ACC112 (cell line): ENCODE data around the gene PTPRO.

ENCODE experiments used
- H2AFZ ChIP-seq: fragments of 200-600 bp; sonication (generic); one replicate; pipeline ENCODE4 v1.6.0; 2017; ENCODE audit warnings: antibody characterized with exemption, low read length; ENCODE audit not compliant: unreplicated experiment
- H3K27ac ChIP-seq: fragments of 200-600 bp; sonication (generic); 2 replicates; pipeline ENCODE4 v1.5.1; 2014; ENCODE audit warnings: low read depth, mild to moderate bottlenecking, antibody characterized with exemption, low read length, moderate library complexity
- H3K27me3 ChIP-seq: fragments of 200-600 bp; sonication (generic); 2 replicates; pipeline ENCODE4 v1.6.1; 2014; ENCODE audit warnings: mild to moderate bottlenecking, antibody characterized with exemption, low read length, moderate library complexity, mixed read lengths; ENCODE audit not compliant: insufficient read depth
- H3K36me3 ChIP-seq: fragments of 200-600 bp; sonication (generic); 2 replicates; pipeline ENCODE4 v1.6.1; 2016; ENCODE audit warnings: mild to moderate bottlenecking, antibody characterized with exemption, low read length, moderate library complexity, mixed read lengths; ENCODE audit not compliant: insufficient read depth
- H3K4me1 ChIP-seq: fragments of 200-600 bp; sonication (generic); one replicate; pipeline ENCODE4 v1.6.1; 2016; ENCODE audit warnings: low read length, mixed read lengths; ENCODE audit not compliant: insufficient read depth, unreplicated experiment, control insufficient read depth
- H3K4me3 ChIP-seq: fragments of 200-600 bp; sonication (generic); 2 replicates; pipeline ENCODE4 v1.5.1; 2014; ENCODE audit warnings: mild to moderate bottlenecking, low read depth, low read length
- H3K79me2 ChIP-seq: fragments of 200-600 bp; sonication (generic); one replicate; pipeline ENCODE4 v1.6.0; 2016; ENCODE audit warnings: low read length; ENCODE audit not compliant: control insufficient read depth, unreplicated experiment, insufficient read depth

The PTPRO gene

GRCh38 chr12:15404485-15404884 lies 82.2 kb downstream of the PTPRO start:
- peaks cover 9% of the 10 kb centered on the region for H3K4me1 ChIP-seq
- no peaks in the 10 kb centered on the region for H3K27me3 ChIP-seq
- no peak overlapping the region for H2AFZ ChIP-seq
- H3K27ac ChIP-seq: peak overlapping the region; percentile 73
- H3K36me3 ChIP-seq: no peaks in the 10 kb centered on the region
- H3K79me2 ChIP-seq: no peaks in the 10 kb centered on the region
- H3K4me3 ChIP-seq: no peak overlapping the region

GRCh38 chr12:15405606-15406005 lies 83.3 kb downstream of the PTPRO start:
- no peaks in the 10 kb centered on the region for H3K36me3 ChIP-seq
- no peak overlapping the region for H3K27ac ChIP-seq
- H3K79me2 ChIP-seq: no peaks in the 10 kb centered on the region
- H2AFZ ChIP-seq: no peak overlapping the region
- peaks cover 9% of the 10 kb centered on the region for H3K4me1 ChIP-seq
- no peak overlapping the region for H3K4me3 ChIP-seq
- no peaks in the 10 kb centered on the region for H3K27me3 ChIP-seq

GRCh38 chr12:15407025-15407424 lies 84.7 kb downstream of the PTPRO start:
- Histone ChIP-seq H3K27ac (no peak overlapping the region), H3K4me1 (peaks cover 9% of the 10 kb centered on the region), H3K27me3 (no peaks in the 10 kb centered on the region), H2AFZ (no peak overlapping the region), H3K79me2 (no peaks in the 10 kb centered on the region), H3K36me3 (no peaks in the 10 kb centered on the region), H3K4me3 (no peak overlapping the region)

GRCh38 chr12:15411842-15412241 lies 89.5 kb downstream of the PTPRO start:
- H3K79me2 ChIP-seq: no peaks in the 10 kb centered on the region
- no peak overlapping the region for H2AFZ ChIP-seq
- no peaks in the 10 kb centered on the region for H3K27me3 ChIP-seq
- no peak overlapping the region for H3K27ac ChIP-seq
- no peaks in the 10 kb centered on the region for H3K4me1 ChIP-seq
- H3K4me3 ChIP-seq: no peak overlapping the region
- no peaks in the 10 kb centered on the region for H3K36me3 ChIP-seq

- Histone ChIP-seq H3K27ac (no peak overlapping the region), H3K4me1 (no peaks in the 10 kb centered on the region), H3K36me3 (no peaks in the 10 kb centered on the region), H3K79me2 (no peaks in the 10 kb centered on the region), H2AFZ (no peak overlapping the region), H3K4me3 (no peak overlapping the region), H3K27me3 (no peaks in the 10 kb centered on the region)
Measured at GRCh38 chr12:15417691-15418090, 95.4 kb downstream of the PTPRO start.

- Histone ChIP-seq H3K4me1 (peaks cover 3% of the 10 kb centered on the region), H3K36me3 (no peaks in the 10 kb centered on the region), H3K27me3 (no peaks in the 10 kb centered on the region), H3K79me2 (no peaks in the 10 kb centered on the region), H3K4me3 (no peak overlapping the region), H3K27ac (no peak overlapping the region), H2AFZ (no peak overlapping the region)
Measured at GRCh38 chr12:15423629-15424028, 101.3 kb downstream of the PTPRO start.

- Histone ChIP-seq H3K27me3 (peaks cover 4% of the 10 kb centered on the region; the same call in 1 of the 2 replicates), H2AFZ (no peak overlapping the region), H3K4me1 (peaks cover 3% of the 10 kb centered on the region), H3K79me2 (no peaks in the 10 kb centered on the region), H3K27ac (no peak overlapping the region), H3K36me3 (no peaks in the 10 kb centered on the region), H3K4me3 (no peak overlapping the region)
Measured at GRCh38 chr12:15427913-15428312, 105.6 kb downstream of the PTPRO start.

- no peaks in the 10 kb centered on the region for H3K79me2 ChIP-seq
- peaks cover 3% of the 10 kb centered on the region for H3K4me1 ChIP-seq
- H3K27me3 ChIP-seq: peaks cover 4% of the 10 kb centered on the region; the same call in 1 of the 2 replicates
- no peak overlapping the region for H3K4me3 ChIP-seq
- H3K27ac ChIP-seq: no peak overlapping the region
- no peaks in the 10 kb centered on the region for H3K36me3 ChIP-seq
- no peak overlapping the region for H2AFZ ChIP-seq
Measured at GRCh38 chr12:15428632-15429031, 106.3 kb downstream of the PTPRO start.

GRCh38 chr12:15429262-15429661 lies 107.0 kb downstream of the PTPRO start:
- Histone ChIP-seq H3K79me2 (no peaks in the 10 kb centered on the region), H3K4me3 (no peak overlapping the region), H3K36me3 (no peaks in the 10 kb centered on the region), H3K27me3 (peaks cover 4% of the 10 kb centered on the region; the same call in 1 of the 2 replicates), H3K27ac (no peak overlapping the region), H2AFZ (no peak overlapping the region), H3K4me1 (no peaks in the 10 kb centered on the region)

GRCh38 chr12:15435597-15435996 lies 113.3 kb downstream of the PTPRO start:
- H3K4me1 ChIP-seq: no peaks in the 10 kb centered on the region
- H3K79me2 ChIP-seq: no peaks in the 10 kb centered on the region
- H3K27ac ChIP-seq: no peak overlapping the region
- peaks cover 18% of the 10 kb centered on the region for H3K27me3 ChIP-seq
- H3K4me3 ChIP-seq: no peak overlapping the region
- H3K36me3 ChIP-seq: no peaks in the 10 kb centered on the region
- no peak overlapping the region for H2AFZ ChIP-seq

- no peak overlapping the region for H3K4me3 ChIP-seq
- no peaks in the 10 kb centered on the region for H3K79me2 ChIP-seq
- H3K36me3 ChIP-seq: no peaks in the 10 kb centered on the region
- H3K4me1 ChIP-seq: no peaks in the 10 kb centered on the region
- H3K27ac ChIP-seq: no peak overlapping the region
- H3K27me3 ChIP-seq: peaks cover 18% of the 10 kb centered on the region
- no peak overlapping the region for H2AFZ ChIP-seq
Measured at GRCh38 chr12:15439459-15439858, 117.2 kb downstream of the PTPRO start.
